Testis (tissue), 2 donors: ENCODE measurements around the gene ZDHHC7.
A peak's percentile ranks its signal among the peaks of the same experiment; 100 is the strongest.

Experiments used
- CTCF ChIP-seq, 3 experiments: fragments of 450-650 bp in 2 of 3; fragments of 200-600 bp in 1 of 3; sonication (generic) in 1 of 3; IDR thresholded peaks; one replicate each; pipeline ENCODE4 v1.5.1; 2016 to 2019; ENCODE audit warnings: antibody characterized with exemption in 3 of 3, mild to moderate bottlenecking in 2 of 3, moderate library complexity in 1 of 3
- POLR2A ChIP-seq: fragments of 450-650 bp; IDR thresholded peaks from one replicate; pipeline ENCODE4 v1.6.1; 2017; ENCODE audit warnings: antibody characterized with exemption, mild to moderate bottlenecking, moderate library complexity

- peak in 1 of 3 experiments; percentile 20 for TF ChIP-seq CTCF (IDR thresholded peaks at IDR 0.05)
- no peak for TF ChIP-seq POLR2A
Measured at GRCh38 chr16:84959045-84959576, 52.2 kb downstream of the ZDHHC7 start.
